Skin of body (tissue), 2 donors: ENCODE data around the gene CHST12. TPM values are rescaled to one million over a fixed set of nuclear protein-coding genes. Genes with fewer than 3 reads are reported as not detected.
A peak's percentile ranks its signal among the peaks of the same experiment; 100 is the strongest.
"Not testable (repeated sequence)": the region's sequence is repeated elsewhere in the genome, so short reads cannot be mapped to it uniquely, and the experiment has no call there.

Experiments
- DNase-seq: peaks from one replicate; lab custom pipeline; 2025; lab: John Stamatoyannopoulos, UW
- total RNA-seq: library from RNA; depleted of rRNA; stranded (reverse); fragments of >200 nt; gene quantifications from one replicate; pipeline ENCODE4 v1.2.3, GENCODE V29; 2014

Gene CHST12
- total RNA-seq, 1 donor from 2014 or later = 3.7 TPM

DNA sequence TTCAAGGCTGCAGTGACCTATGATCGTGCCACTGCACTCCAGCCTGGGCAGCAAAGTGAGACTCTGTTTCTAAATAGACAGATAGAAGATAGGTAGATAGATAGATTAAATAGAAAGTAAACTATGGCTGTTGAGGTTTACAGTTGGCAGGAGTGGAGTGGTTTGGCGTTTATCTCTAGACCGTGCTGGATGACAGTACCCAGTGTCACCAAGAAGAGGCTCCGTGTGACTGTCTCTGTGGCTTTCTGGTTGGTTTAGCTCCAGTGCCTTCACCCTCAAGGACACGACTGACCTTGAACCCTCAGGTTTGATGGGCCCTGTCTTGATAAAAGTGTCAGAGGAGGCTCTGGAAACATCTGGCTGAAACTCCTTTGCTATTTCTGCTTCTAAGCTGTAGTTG, 31.7 kb downstream of the CHST12 start:
- DNase-seq = no peak

DNA sequence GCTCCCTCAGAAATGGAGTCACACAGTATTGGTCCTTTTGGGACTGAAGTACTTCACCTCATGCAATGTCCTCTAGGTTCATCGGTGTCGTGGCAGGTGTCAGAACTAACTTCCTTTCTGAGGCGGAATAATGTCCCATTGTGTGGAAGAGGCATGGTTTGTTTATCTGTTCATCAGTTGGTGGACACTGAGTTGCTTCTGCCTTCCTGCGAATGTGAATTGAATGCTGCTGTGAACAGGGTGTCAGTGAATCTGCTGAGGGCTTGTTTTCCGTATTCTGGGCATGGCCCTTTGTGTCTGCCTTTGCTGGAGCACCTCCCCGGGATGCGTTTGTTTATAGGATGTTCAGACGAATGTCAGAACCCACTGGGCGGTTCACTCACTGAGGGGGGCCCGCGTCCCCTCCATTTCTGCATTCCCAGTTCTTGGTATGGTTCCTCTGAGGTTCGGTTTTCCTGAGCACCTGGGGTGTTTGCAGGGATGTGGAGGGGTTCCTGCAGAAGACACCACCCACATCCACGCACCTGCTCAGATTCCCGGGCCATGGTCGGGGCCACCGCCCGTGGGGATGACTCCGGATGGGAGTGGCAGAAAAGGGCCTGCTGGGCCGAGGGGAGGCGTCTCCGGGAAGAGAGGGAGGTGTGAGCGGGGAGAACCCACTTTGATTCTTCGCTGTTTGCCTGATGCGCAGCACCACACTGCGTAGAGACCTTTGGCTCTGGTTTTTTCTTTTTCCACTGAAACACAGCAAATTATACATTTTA, 33.1 kb downstream of the CHST12 start:
- no peak for DNase-seq

DNA sequence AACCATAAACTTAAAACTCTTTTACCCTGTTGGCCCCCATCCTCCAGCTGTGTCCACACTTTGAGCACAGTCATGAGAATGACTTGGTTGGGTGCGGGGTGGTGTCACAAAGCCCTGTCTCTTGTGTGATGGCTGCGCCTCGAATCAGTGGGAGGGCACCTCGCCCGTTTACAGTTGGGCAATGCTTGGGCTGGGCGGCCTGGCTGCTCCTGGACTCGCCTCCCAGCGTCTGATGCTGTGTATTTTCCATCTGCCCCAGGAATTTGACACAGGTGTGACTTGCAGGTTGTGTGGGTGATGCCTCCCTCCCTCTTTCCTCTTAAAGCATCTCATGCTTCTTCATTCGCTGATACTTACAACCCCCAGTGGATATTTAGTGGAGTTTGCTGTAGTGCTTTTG, 33.7 kb downstream of the CHST12 start:
- DNase-seq = no peak

DNA sequence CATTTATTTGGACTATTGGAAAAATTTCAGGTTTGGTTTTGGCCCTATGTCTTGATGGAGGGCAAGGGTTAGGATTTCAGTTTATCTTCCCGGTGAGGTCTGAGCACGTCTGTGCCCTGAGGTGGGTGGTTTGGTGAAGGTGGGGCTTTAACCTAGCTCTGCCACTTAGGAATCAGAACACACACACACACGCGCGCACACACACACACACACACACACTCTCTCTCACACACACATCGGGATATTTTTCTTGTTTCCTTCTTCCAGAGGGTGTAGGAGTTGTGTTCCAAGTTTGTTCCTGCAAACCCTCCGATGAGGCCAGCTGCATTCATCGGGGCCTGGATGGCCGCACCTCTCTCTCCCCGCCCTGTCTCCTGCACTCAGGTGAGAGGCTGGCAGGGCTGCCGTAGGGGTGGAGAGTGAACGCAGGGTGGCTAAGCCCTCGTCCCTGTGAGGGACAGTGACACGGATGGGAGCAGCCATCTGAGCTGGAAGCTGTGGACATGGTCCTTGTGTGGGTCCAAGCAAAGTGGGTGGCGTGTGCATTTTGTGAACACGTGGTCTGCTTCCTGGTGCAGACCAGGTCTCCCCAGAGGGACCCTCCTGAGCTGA, 34.2 kb downstream of the CHST12 start:
- no peak for DNase-seq

- DNase-seq = no peak
Observed at GRCh38 chr7:2438186-2438585, 34.8 kb downstream of the CHST12 start.

- no peak for DNase-seq
Observed at GRCh38 chr7:2438775-2439174, 35.4 kb downstream of the CHST12 start.

DNA sequence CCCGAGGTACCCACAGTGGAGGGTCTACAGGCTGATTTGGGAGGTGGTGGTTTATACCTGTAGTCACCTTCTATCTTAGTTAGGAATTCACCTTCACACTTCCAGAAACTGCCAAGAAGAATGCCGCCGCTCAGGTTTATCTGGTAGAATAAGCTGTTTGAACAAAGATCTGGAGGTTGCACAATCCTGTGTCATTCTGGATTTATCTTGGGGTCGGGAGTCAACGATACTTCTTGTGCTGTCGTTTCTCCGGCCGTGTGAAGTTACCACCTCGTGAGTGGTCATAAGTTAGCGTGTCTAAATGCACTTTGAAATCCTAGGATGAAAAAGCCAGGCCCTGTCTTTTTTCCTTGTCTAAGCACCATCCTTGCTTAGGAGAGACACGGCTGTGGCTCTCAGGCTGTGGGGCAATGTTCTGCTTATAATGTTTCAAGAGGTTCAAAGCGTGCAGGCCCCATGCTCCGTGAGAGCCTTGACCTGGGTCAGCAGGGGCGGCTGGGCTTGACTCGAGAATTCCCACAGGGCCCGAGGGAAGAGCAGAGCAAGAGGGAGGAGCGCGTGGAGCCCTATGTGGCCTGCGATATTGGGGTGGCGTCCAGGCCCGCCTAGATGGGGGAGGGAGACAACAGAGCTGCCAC, 37.3 kb downstream of the CHST12 start:
- DNase-seq = peak; percentile 17

DNA sequence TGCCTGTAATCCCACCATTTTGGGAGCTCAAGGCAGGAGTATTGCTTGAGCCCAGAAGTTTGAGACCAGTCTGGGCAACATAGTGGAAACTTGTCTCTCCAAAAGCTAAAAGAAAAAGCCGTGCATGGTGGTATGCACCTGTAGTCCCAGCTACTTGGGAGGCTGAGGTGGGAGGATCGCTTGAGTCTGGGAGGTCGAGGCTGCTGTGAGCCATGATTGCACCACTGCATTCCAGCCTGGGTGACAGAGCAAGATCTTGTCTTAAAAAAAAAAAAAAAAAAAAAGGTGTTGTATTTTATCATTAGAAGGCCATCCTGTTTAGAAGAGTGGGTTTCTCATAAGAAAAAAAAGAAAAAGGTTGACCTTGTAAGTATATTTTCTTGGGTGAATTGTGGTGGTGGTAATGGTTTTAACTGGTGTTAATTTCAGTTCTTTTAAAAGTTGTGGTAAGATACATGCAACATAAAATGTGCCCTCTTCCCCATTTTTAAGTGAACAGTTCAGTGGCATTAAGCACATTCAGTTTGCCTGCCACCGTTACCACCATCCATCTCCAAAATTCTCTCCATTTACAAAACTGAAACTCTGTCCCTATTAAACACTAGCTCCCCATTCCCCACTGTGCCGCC, 38.1 kb downstream of the CHST12 start:
- DNase-seq = no peak

DNA sequence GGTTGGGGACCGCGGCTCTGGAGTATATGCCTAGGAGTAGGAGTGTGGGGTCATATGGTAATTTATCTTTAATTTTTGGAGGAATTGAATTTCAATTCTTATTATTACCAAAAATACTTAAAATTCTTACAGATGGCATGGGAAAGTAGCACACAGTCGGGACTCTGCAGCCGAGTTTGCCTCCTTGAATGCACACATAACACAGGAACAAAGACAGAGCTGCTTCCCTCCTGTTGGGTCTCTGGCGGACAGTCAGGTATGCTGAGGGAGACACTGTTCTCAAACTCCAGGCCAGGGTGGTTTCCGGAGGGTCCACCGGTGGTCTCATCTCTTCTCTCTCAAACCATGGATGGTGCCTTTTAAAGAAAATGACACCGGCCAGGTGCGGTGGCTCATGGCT, 40.1 kb downstream of the CHST12 start:
- no peak for DNase-seq

DNA sequence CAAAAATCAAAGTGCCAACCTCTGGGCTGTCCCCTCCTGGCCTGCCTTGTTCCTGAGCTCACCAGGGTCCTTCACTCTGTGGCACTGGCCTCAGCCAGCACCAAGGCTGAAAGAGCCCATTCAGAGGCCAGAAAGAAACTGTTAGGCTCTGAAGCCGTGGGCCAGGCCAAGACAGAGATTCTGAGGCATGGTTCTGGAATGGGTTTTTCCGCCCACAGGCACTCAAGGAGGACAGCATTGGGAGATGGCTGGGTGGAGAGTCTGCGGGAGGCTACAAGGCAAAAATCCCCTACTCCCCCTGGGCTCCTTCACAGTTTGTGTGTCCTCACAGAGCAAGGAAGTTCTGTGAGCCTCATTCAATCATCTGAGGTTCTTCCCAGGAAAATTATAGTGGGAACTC, 41.1 kb downstream of the CHST12 start:
- no peak for DNase-seq

- no peak for DNase-seq
Observed at GRCh38 chr7:2445047-2445446, 41.6 kb downstream of the CHST12 start.

- no peak for DNase-seq
Observed at GRCh38 chr7:2445898-2446555, 42.6 kb downstream of the CHST12 start.

GRCh38 chr7:2446676-2447075, 43.3 kb downstream of the CHST12 start:
- no peak for DNase-seq

DNA sequence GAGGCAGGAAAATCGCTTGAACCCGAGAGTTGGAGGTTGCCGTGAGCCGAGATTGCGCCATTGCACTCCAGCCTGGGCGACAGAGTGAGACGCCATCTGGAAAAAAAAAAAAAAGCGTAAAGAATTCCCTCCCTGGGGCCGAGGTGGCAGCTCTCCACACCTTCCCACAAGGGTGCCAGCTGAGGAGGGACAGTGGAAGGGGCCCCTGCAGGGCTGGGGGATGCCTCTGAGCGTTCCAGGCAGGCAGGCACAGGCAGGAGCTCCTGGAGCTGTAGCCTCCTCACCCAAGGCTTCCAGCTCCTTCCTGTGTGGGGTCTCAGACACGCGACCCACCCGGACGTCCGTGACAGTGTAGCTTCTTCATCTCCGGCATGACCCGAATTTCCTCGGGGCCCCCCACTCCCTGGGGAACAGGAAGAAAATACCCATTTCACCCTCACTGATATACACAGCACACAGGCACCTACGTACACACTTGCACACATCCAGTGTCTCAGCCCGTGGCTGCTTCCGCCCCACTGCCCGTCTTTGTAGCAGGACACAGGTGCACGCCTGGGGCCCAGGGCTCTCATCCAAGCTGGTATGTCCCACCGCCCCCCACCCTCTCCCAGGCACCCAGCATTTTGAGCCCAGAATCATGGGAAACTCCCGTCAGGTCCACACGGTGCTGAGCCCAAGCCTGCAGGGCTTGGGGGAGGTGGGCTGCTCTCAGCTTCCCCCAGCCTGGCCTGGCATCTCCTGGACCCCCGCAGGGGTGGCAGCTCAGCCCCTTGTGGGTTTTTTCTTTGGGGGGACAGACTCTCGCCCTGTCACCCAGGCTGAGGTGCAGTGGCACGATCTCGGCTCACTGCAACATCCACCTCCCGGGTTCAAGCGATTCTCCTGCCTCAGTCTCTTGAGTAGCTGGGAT, 47.0 kb downstream of the CHST12 start:
- DNase-seq = no peak

DNA sequence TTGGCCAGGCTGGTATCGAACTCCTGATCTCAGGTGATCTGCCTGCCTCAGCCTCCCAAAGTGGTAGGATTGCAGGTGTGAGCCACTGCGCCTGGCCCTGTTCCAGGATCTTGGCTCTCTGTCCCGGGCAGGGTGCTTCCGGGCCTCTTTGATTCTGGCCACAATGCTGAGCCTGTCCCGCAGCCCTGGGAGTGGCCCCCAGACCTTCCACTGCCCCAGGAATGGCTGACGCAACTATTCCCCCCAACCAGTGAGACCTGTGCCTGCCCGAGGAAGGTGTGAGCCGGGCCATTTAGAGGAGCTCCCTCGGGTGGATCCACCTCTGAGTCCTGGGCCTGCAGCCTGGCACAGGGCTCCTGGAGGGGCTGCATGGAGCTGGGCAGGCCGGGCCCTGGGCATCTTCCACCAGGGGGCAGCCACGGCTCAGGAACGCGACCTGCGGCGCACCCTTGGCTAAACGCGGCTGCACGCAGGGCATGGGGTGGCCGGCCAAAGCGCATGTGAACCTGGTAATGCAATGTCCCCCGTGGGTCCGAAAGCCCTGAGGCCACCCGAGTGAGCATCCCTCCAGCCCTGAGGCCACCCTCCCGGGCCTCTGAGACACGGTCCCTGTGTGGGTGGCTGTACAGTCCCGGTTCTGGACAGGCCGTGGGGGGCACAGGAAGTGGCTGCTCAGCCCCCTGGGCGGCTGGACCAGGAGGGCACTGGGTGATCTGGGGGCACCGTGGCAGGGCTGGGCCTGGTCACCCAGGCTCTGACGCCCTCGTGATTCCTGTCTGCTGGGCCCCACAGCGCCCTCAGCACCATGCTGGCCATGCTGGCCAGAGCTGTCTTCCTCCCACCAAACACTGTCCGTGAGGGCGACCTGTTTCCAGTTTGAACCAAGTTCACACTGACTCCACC, 48.0 kb downstream of the CHST12 start:
- peak; percentile 39 for DNase-seq

DNA sequence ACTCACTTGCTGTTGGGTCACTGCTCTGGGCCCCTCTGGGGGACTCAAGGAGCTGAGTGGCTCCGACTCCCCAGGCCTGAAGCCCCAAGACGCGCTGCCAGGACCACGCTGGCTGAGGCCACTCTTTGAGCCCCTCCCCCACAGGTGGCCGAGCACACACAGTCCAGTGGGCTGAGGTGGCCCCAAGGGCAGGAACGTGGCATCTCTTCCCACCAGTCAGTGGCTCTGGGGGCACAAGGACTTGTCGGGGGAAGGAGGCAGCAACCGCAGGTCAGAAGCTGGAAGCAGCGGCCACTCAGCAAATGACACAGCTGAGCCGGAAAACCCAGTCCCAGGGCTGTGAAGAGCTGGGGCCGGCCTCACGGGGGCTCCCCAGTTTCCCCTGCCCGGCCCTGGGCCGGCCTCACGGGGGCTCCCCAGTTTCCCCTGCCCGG, 48.7 kb downstream of the CHST12 start:
- DNase-seq = no peak

GRCh38 chr7:2452643-2453270, 49.3 kb downstream of the CHST12 start:
- no peak for DNase-seq

DNA sequence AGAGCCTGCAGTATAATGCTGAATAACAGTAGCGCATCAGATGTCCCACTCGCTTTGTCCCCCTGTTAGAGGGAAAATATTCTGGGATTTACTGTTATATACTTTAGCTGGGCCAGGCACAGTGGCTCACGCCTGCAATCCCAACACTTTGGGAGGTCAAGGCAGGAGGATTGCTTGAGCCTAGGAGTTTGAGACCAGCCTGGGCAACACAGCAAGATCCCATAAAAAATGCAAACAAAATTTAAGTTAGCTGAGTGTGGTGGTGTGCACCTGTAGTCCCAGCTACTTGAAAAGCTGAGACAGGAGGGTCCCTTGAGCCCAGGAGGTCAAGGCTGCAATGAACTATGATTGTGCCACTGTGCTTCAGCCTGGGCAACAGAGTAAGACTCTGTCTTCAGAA, 50.4 kb downstream of the CHST12 start:
- not testable (repeated sequence) for DNase-seq

- no peak for DNase-seq
Observed at GRCh38 chr7:2459674-2460073, 56.3 kb downstream of the CHST12 start.
